Stimulated activated CD4-positive, alpha-beta T cell treated with anti-CD3 and anti-CD28 coated beads, Interleukin-15, amount 100 ng/mL, for 48 hours (primary cell): ENCODE data around the gene RLF.
"Not testable (repeated sequence)": the region's sequence is repeated elsewhere in the genome, so short reads cannot be mapped to it uniquely, and the experiment has no call there.

Experiments
- DNase-seq, 2 donors: peaks; one replicate each; pipeline ENCODE4 v3.0.0-alpha.2; 2020; ENCODE audit warnings: low read depth in 2 of 2

Gene RLF

GRCh38 chr1:40162753-40163441 lies 1.7 kb downstream of the RLF start:
- DNase-seq: no peak

GRCh38 chr1:40167317-40167716 lies 6.1 kb downstream of the RLF start:
- no peak for DNase-seq

- no peak for DNase-seq
Observed at GRCh38 chr1:40171036-40171435, 9.8 kb downstream of the RLF start.

GRCh38 chr1:40174788-40175187 lies 13.6 kb downstream of the RLF start:
- DNase-seq: no peak

- DNase-seq: not testable (repeated sequence)
Observed at GRCh38 chr1:40176989-40177388, 15.8 kb downstream of the RLF start.

GRCh38 chr1:40178200-40178599 lies 17.0 kb downstream of the RLF start:
- DNase-seq: no peak

- no peak for DNase-seq
Observed at GRCh38 chr1:40179496-40180089, 18.4 kb downstream of the RLF start.

GRCh38 chr1:40183055-40183710 lies 22.0 kb downstream of the RLF start:
- no peak for DNase-seq

- no peak for DNase-seq
Observed at GRCh38 chr1:40184193-40184592, 23.0 kb downstream of the RLF start.

- peak; percentile 26 to 50 for DNase-seq
Observed at GRCh38 chr1:40185951-40186864, 25.0 kb downstream of the RLF start.

- no peak for DNase-seq
Observed at GRCh38 chr1:40187399-40187798, 26.2 kb downstream of the RLF start.

- not testable (repeated sequence) for DNase-seq
Observed at GRCh38 chr1:40194639-40195038, 33.5 kb downstream of the RLF start.

- DNase-seq: no peak
Observed at GRCh38 chr1:40197656-40198055, 36.5 kb downstream of the RLF start.

- no peak for DNase-seq
Observed at GRCh38 chr1:40199126-40199525, 37.9 kb downstream of the RLF start.

- no peak for DNase-seq
Observed at GRCh38 chr1:40204856-40205255, 43.7 kb downstream of the RLF start.

GRCh38 chr1:40210511-40211204 lies 49.5 kb downstream of the RLF start:
- DNase-seq: no peak

- no peak for DNase-seq
Observed at GRCh38 chr1:40218333-40218732, 57.1 kb downstream of the RLF start.

GRCh38 chr1:40221471-40221905 lies 60.3 kb downstream of the RLF start:
- not testable (repeated sequence) for DNase-seq

- DNase-seq: no peak
Observed at GRCh38 chr1:40221977-40222772, 61.0 kb downstream of the RLF start.

GRCh38 chr1:40224040-40224439 lies 62.9 kb downstream of the RLF start:
- DNase-seq: no peak

GRCh38 chr1:40226192-40226591 lies 65.0 kb downstream of the RLF start:
- no peak for DNase-seq
